ENCODE measurements around the gene PAOX.

The PAOX gene

GRCh38 chr10:133419211-133419950 is 40.3 kb downstream of the PAOX start:
- H3K36me3 ChIP-seq (ENCODE audit: control insufficient read depth, insufficient read depth, low read length), result peaks cover 9% of the 10 kb centered on the region
- H3K4me3 ChIP-seq (replicated peaks; ENCODE audit: low read depth, low read length), result no peak overlapping the region
- no peak for TF ChIP-seq CTCF (IDR thresholded peaks at IDR 0.05; ENCODE audit: insufficient read depth, low read length, poor library complexity, severe bottlenecking)
- H3K27me3 ChIP-seq (replicated peaks; ENCODE audit: control insufficient read depth, insufficient read depth, low read length), result no peaks in the 10 kb centered on the region
- DNase-seq (ENCODE audit: extremely low read depth, insufficient read length), result no peak

- no peak overlapping the region for H3K4me3 ChIP-seq (replicated peaks; ENCODE audit: low read depth, low read length)
- peaks cover 9% of the 10 kb centered on the region for H3K36me3 ChIP-seq (ENCODE audit: control insufficient read depth, insufficient read depth, low read length)
- H3K27me3 ChIP-seq (replicated peaks; ENCODE audit: control insufficient read depth, insufficient read depth, low read length), result no peaks in the 10 kb centered on the region
- DNase-seq (ENCODE audit: extremely low read depth, insufficient read length), result no peak
- TF ChIP-seq CTCF (IDR thresholded peaks at IDR 0.05; ENCODE audit: insufficient read depth, low read length, poor library complexity, severe bottlenecking), result no peak
Measured at GRCh38 chr10:133420028-133420427, 41.0 kb downstream of the PAOX start.

GRCh38 chr10:133420579-133420978 is 41.5 kb downstream of the PAOX start:
- Histone ChIP-seq H3K4me3 (replicated peaks; ENCODE audit: low read depth, low read length) (no peak overlapping the region), H3K36me3 (ENCODE audit: control insufficient read depth, insufficient read depth, low read length) (peaks cover 9% of the 10 kb centered on the region), H3K27me3 (replicated peaks; ENCODE audit: control insufficient read depth, insufficient read depth, low read length) (no peaks in the 10 kb centered on the region)
- DNase-seq (ENCODE audit: extremely low read depth, insufficient read length), result no peak
- TF ChIP-seq CTCF (IDR thresholded peaks at IDR 0.05; ENCODE audit: insufficient read depth, low read length, poor library complexity, severe bottlenecking), result no peak

- Histone ChIP-seq H3K27me3 (replicated peaks; ENCODE audit: control insufficient read depth, insufficient read depth, low read length) (no peaks in the 10 kb centered on the region), H3K36me3 (ENCODE audit: control insufficient read depth, insufficient read depth, low read length) (peaks cover 9% of the 10 kb centered on the region), H3K4me3 (replicated peaks; ENCODE audit: low read depth, low read length) (no peak overlapping the region)
- no peak for TF ChIP-seq CTCF (IDR thresholded peaks at IDR 0.05; ENCODE audit: insufficient read depth, low read length, poor library complexity, severe bottlenecking)
- DNase-seq (ENCODE audit: extremely low read depth, insufficient read length), result no peak
Measured at GRCh38 chr10:133421336-133422222, 42.5 kb downstream of the PAOX start.

GRCh38 chr10:133422223-133422806 is 43.3 kb downstream of the PAOX start:
- no peaks in the 10 kb centered on the region for H3K27me3 ChIP-seq (replicated peaks; ENCODE audit: control insufficient read depth, insufficient read depth, low read length)
- TF ChIP-seq CTCF (IDR thresholded peaks at IDR 0.05; ENCODE audit: insufficient read depth, low read length, poor library complexity, severe bottlenecking), result no peak
- DNase-seq (ENCODE audit: extremely low read depth, insufficient read length), result no peak

More at GRCh38 chr10:133422223-133422806, 43.3 kb downstream of the PAOX start:
- Histone ChIP-seq H3K4me3 (replicated peaks; ENCODE audit: low read depth, low read length) (no peak overlapping the region), H3K36me3 (ENCODE audit: control insufficient read depth, insufficient read depth, low read length) (peaks cover 9% of the 10 kb centered on the region)

Data from GM06990 (cell line).